Measurements from ENCODE around the gene GALNT18.

- TF ChIP-seq, protein P1, sequence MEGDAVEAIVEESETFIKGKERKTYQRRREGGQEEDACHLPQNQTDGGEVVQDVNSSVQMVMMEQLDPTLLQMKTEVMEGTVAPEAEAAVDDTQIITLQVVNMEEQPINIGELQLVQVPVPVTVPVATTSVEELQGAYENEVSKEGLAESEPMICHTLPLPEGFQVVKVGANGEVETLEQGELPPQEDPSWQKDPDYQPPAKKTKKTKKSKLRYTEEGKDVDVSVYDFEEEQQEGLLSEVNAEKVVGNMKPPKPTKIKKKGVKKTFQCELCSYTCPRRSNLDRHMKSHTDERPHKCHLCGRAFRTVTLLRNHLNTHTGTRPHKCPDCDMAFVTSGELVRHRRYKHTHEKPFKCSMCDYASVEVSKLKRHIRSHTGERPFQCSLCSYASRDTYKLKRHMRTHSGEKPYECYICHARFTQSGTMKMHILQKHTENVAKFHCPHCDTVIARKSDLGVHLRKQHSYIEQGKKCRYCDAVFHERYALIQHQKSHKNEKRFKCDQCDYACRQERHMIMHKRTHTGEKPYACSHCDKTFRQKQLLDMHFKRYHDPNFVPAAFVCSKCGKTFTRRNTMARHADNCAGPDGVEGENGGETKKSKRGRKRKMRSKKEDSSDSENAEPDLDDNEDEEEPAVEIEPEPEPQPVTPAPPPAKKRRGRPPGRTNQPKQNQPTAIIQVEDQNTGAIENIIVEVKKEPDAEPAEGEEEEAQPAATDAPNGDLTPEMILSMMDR (conservative IDR thresholded peaks at IDR 0.05; ENCODE audit: low read length): no peak
- TF ChIP-seq EZH2phosphoT487 (IDR thresholded peaks at IDR 0.05; ENCODE audit: borderline replicate concordance, low read depth, low read length): no peak
These were observed 391.7 kb downstream of the GALNT18 start for GRCh38 chr11:11230087-11230486.

Measured in OCI-LY7 (cell line).